Measurements from ENCODE around the gene JHY.

Gene JHY

GRCh38 chr11:122893131-122893530, 10.6 kb downstream of the JHY start:
- Histone ChIP-seq H3K27ac (replicated peaks) (no peak overlapping the region), H3K4me3 (replicated peaks; ENCODE audit: insufficient read depth, low read length) (no peak overlapping the region), H3K27me3 (ENCODE audit: insufficient read depth, poor library complexity, severe bottlenecking) (peaks cover 17% of the 10 kb centered on the region)
- peak in 1 of 2 experiments; percentile 2 for DNase-seq (ENCODE audit: low read depth in 1 of 2, low spot score in 1 of 2)
- TF ChIP-seq GABPA (IDR thresholded peaks at IDR 0.05; ENCODE audit: low read depth), result no peak
- TF ChIP-seq SPI1 (IDR thresholded peaks at IDR 0.05; ENCODE audit: borderline replicate concordance, low read depth), result no peak
- TF ChIP-seq CTCF (IDR thresholded peaks at IDR 0.05; ENCODE audit: insufficient read depth, low read length), result no peak
- TF ChIP-seq REST (IDR thresholded peaks at IDR 0.05; ENCODE audit: insufficient replicate concordance, low read depth), result no peak

GRCh38 chr11:122895563-122895962, 13.0 kb downstream of the JHY start:
- H3K27ac ChIP-seq (replicated peaks), result no peak overlapping the region
- DNase-seq (ENCODE audit: low read depth in 1 of 2, low spot score in 1 of 2), result no peak
- H3K4me3 ChIP-seq (replicated peaks; ENCODE audit: insufficient read depth, low read length), result no peak overlapping the region
- TF ChIP-seq SPI1 (IDR thresholded peaks at IDR 0.05; ENCODE audit: borderline replicate concordance, low read depth) (no peak), CTCF (IDR thresholded peaks at IDR 0.05; ENCODE audit: insufficient read depth, low read length) (no peak), GABPA (IDR thresholded peaks at IDR 0.05; ENCODE audit: low read depth) (no peak), REST (IDR thresholded peaks at IDR 0.05; ENCODE audit: insufficient replicate concordance, low read depth) (no peak)
- H3K27me3 ChIP-seq (ENCODE audit: insufficient read depth, poor library complexity, severe bottlenecking), result peaks cover 11% of the 10 kb centered on the region

- peaks cover 8% of the 10 kb centered on the region for H3K27me3 ChIP-seq (ENCODE audit: insufficient read depth, poor library complexity, severe bottlenecking)
- DNase-seq (ENCODE audit: low read depth in 1 of 2, low spot score in 1 of 2), result no peak
- TF ChIP-seq SPI1 (IDR thresholded peaks at IDR 0.05; ENCODE audit: borderline replicate concordance, low read depth), result no peak
- no peak for TF ChIP-seq POLR2AphosphoS5 (IDR thresholded peaks at IDR 0.05; ENCODE audit: low read depth)
- TF ChIP-seq GABPA (IDR thresholded peaks at IDR 0.05; ENCODE audit: low read depth), result no peak
- TF ChIP-seq CTCF (IDR thresholded peaks at IDR 0.05; ENCODE audit: insufficient read depth, low read length), result no peak
- H3K4me3 ChIP-seq (replicated peaks; ENCODE audit: insufficient read depth, low read length), result no peak overlapping the region
- H3K27ac ChIP-seq (replicated peaks), result no peak overlapping the region
Measured at GRCh38 chr11:122897606-122898210, 15.1 kb downstream of the JHY start.

- H3K27ac ChIP-seq (replicated peaks), result no peak overlapping the region
- H3K4me3 ChIP-seq (replicated peaks; ENCODE audit: insufficient read depth, low read length), result no peak overlapping the region
- H3K27me3 ChIP-seq (ENCODE audit: insufficient read depth, poor library complexity, severe bottlenecking), result peaks cover 8% of the 10 kb centered on the region
- TF ChIP-seq CTCF (IDR thresholded peaks at IDR 0.05; ENCODE audit: insufficient read depth, low read length), result no peak
- TF ChIP-seq GABPA (IDR thresholded peaks at IDR 0.05; ENCODE audit: low read depth), result no peak
- no peak for TF ChIP-seq REST (IDR thresholded peaks at IDR 0.05; ENCODE audit: insufficient replicate concordance, low read depth)
- no peak for TF ChIP-seq POLR2AphosphoS5 (IDR thresholded peaks at IDR 0.05; ENCODE audit: low read depth)
- no peak for TF ChIP-seq SPI1 (IDR thresholded peaks at IDR 0.05; ENCODE audit: borderline replicate concordance, low read depth)
- DNase-seq (ENCODE audit: low read depth in 1 of 2, low spot score in 1 of 2), result no peak
Measured at GRCh38 chr11:122898799-122899198, 16.2 kb downstream of the JHY start.

All from HL-60 (cell line).